ENCODE data around the gene KXD1.
"Not testable (repeated sequence)": the region's sequence is repeated elsewhere in the genome, so short reads cannot be mapped to it uniquely, and the experiment has no call there.

KXD1 gene

GRCh38 chr19:18537431-18537830 lies 20.2 kb upstream of the KXD1 start:
- DNase-seq = no peak

GRCh38 chr19:18538115-18538514 lies 19.6 kb upstream of the KXD1 start:
- no peak for DNase-seq

- DNase-seq = no peak
Observed at GRCh38 chr19:18539372-18539771, 18.3 kb upstream of the KXD1 start.

- not testable (repeated sequence) for DNase-seq
Observed at GRCh38 chr19:18540200-18540599, 17.5 kb upstream of the KXD1 start.

- DNase-seq = no peak
Observed at GRCh38 chr19:18541258-18541991, 16.2 kb upstream of the KXD1 start.

- no peak for DNase-seq
Observed at GRCh38 chr19:18541992-18542940, 15.4 kb upstream of the KXD1 start.

- DNase-seq = peak; percentile 92
Observed at GRCh38 chr19:18542941-18543813, 14.5 kb upstream of the KXD1 start, which contains the start of gene FKBP8. TSS of gene FKBP8 (minus strand) at chr19:18543573. CDS start at chr19:18541970, 1,603 bp downstream.

- peak; percentile 68 for DNase-seq
Observed at GRCh38 chr19:18543814-18544475, 13.7 kb upstream of the KXD1 start.

GRCh38 chr19:18551631-18552030 lies 6.0 kb upstream of the KXD1 start:
- no peak for DNase-seq

- DNase-seq = no peak
Observed at GRCh38 chr19:18558202-18558555, 509 bp downstream of the KXD1 start.

- DNase-seq = no peak
Observed at GRCh38 chr19:18558604-18559003, 934 bp downstream of the KXD1 start.

- DNase-seq = no peak
Observed at GRCh38 chr19:18559685-18560084, 2.0 kb downstream of the KXD1 start.

- DNase-seq = no peak
Observed at GRCh38 chr19:18562086-18562485, 4.4 kb downstream of the KXD1 start.

- no peak for DNase-seq
Observed at GRCh38 chr19:18566953-18567352, 9.3 kb downstream of the KXD1 start.

- no peak for DNase-seq
Observed at GRCh38 chr19:18568367-18568766, 10.7 kb downstream of the KXD1 start.

GRCh38 chr19:18571564-18572344 lies 14.1 kb downstream of the KXD1 start, which contains the start of gene UBA52:
TSS of gene UBA52 (plus strand) at chr19:18571857. CDS start at chr19:18573301, 1,444 bp downstream.
- DNase-seq = peak; percentile 99

- no peak for DNase-seq
Observed at GRCh38 chr19:18574691-18575291, 17.1 kb downstream of the KXD1 start.

- DNase-seq = no peak
Observed at GRCh38 chr19:18576383-18576782, 18.7 kb downstream of the KXD1 start.

- no peak for DNase-seq
Observed at GRCh38 chr19:18577365-18577914, 19.8 kb downstream of the KXD1 start.

GRCh38 chr19:18580311-18580710 lies 22.6 kb downstream of the KXD1 start:
- DNase-seq = no peak

GRCh38 chr19:18586306-18586705 lies 28.6 kb downstream of the KXD1 start:
- DNase-seq = no peak

Data from activated effector memory CD4-positive, alpha-beta T cell treated with Interleukin-2 at 50 U/mL for 16 hours (primary cell).